ENCODE measurements around the gene NLRP1. TPM values are rescaled to one million over a fixed set of nuclear protein-coding genes. Genes with fewer than 3 reads are reported as not detected.

Gene NLRP1
- total RNA-seq, 4 donors from 2014 or later = 3.6 to 7.7 (median 6.9) TPM

DNA sequence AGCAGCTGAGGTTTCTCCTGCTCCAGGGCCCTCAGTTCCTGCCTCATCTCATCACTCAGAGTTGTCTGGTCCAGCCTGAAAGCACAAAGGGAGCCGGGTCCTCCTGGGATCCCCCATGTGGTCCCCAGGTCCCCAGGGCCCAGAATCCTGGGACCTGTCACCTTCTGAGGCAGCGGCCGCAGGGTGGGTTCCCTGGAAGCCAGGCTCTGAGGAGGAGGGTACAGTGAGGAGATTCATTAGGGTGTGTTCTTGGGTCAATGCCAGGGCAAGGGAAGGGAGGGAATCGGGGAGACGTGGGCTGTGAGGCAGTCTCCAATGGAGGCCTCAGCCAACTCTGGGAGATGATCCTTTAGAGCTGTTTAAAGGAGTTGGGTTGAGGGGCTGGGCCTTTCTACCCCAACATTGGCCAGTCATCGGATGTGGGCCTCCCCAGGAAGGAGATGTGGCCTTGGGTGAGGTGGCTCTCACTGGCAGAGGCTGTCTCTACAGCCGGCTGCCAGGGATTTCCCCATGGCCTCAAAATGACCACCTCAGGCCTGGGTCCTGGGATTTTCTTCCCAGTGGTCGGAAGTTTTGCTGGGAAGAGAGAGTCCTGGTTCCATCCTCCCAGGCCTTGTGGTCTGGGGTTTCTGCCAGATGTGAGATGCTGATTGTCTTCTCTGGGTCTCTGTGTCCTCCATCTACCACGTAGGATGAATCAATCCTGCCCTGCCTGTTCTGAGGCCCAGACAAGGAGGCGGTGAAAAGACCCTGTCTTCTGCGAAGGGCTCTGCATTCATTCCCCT is 47.3 kb downstream of the NLRP1 start:
- no peaks in the 10 kb centered on the region for H3K36me3 ChIP-seq
- no peak for TF ChIP-seq POLR2A (IDR thresholded peaks at IDR 0.05)
- TF ChIP-seq CTCF (IDR thresholded peaks at IDR 0.05 in 4 of 5, conservative IDR thresholded peaks at IDR 0.05 in 1 of 5) = no peak
- no peak overlapping the region for H3K4me3 ChIP-seq
- no peaks in the 10 kb centered on the region for H3K27me3 ChIP-seq
- intact Hi-C loops (cut with DNase I; ENCODE audit: low total_unique reads) (no loop called here), in situ Hi-C loops (cut with MboI; ENCODE audit: low sequenced_read_pairs in 4 of 4) (no loop called here)
- H3K27ac ChIP-seq = no peak overlapping the region
- H3K9me3 ChIP-seq = no peaks in the 10 kb centered on the region
- no peaks in the 10 kb centered on the region for H3K4me1 ChIP-seq
- DNase-seq (no peak), ATAC-seq (no peak)

GRCh38 chr17:5535436-5535835 is 48.9 kb downstream of the NLRP1 start:
- intact Hi-C loops (cut with DNase I; ENCODE audit: low total_unique reads) = no loop called here
- H3K36me3 ChIP-seq = no peaks in the 10 kb centered on the region
- no peaks in the 10 kb centered on the region for H3K4me1 ChIP-seq

DNA sequence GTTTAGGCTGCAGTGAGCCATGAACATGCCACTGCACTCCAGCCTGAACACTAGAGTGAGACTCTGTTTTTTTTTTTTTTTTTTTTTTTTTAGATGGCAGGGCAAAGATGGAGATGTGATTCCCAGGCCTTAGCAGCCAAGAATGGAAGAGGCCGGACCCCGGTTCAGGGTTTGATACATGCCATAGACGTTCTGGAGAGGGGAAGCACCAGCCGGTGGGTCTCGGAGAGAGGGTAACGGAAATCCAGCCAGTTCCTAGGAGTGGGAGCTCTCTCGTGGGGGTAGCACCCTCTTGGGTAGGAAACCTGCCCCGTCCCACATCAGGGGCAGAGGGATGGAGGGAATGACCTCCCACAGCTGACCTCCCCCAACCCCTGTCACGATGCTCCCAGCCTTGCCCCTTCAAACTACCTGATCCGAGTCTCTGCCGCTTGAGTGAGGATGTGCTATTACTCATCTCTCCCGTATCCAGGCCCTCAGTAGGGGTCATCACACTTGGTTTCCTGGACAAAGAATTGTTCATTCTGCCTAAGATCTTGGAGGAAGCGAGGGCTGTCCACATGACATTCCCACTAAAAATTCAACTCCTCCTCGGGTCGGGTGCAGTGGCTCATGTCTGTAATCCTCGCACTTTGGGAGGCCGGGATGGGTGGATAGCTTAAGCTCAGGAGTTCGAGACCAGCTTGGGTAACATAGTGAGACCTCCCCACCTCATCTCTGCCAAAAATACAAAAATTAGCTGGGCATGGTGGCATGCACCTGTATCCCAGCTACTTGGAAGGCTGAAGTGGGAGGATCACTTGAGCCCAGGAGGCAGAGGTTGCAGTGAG is 50.6 kb downstream of the NLRP1 start:
- Histone ChIP-seq H3K9me3 (no peaks in the 10 kb centered on the region), H3K36me3 (no peaks in the 10 kb centered on the region), H3K4me1 (no peaks in the 10 kb centered on the region), H3K27ac (no peak overlapping the region), H3K4me3 (no peak overlapping the region), H3K27me3 (no peaks in the 10 kb centered on the region)
- TF ChIP-seq POLR2A (IDR thresholded peaks at IDR 0.05) = no peak
- TF ChIP-seq CTCF (IDR thresholded peaks at IDR 0.05 in 4 of 5, conservative IDR thresholded peaks at IDR 0.05 in 1 of 5) = no peak
- DNase-seq = no peak
- ATAC-seq = no peak
- in situ Hi-C loops (cut with MboI; ENCODE audit: low sequenced_read_pairs in 4 of 4) = no loop called here
- intact Hi-C loops (cut with DNase I; ENCODE audit: low total_unique reads) = no loop called here

More at GRCh38 chr17:5535436-5535835, 48.9 kb downstream of the NLRP1 start:
- ATAC-seq (no peak), DNase-seq (no peak)
- in situ Hi-C loops (cut with MboI; ENCODE audit: low sequenced_read_pairs in 4 of 4) = no loop called here
- H3K4me3 ChIP-seq = no peak overlapping the region
- no peaks in the 10 kb centered on the region for H3K27me3 ChIP-seq
- TF ChIP-seq POLR2A (IDR thresholded peaks at IDR 0.05) (no peak), CTCF (IDR thresholded peaks at IDR 0.05 in 4 of 5, conservative IDR thresholded peaks at IDR 0.05 in 1 of 5) (no peak)
- no peaks in the 10 kb centered on the region for H3K9me3 ChIP-seq
- H3K27ac ChIP-seq = no peak overlapping the region

DNA sequence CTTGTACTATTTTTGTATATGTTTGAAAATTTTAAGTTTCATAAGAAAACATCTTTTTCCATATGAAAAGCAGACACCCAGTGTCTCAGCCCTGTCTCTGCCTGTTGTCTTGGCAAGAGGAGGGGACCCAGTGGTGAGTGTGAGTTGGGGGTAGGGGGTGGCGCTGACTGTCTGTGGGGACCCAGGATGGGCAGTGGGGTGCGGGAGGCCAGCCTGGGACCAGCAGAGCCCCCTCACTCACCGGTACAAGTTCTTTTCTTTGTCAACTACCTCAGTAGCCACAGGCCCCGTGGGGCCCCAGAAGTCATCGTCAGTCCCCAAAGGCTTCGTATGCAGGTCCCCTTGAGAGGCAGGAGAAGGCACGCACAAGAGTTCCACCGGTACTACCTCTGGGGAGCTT is 51.7 kb downstream of the NLRP1 start:
- no peak overlapping the region for H3K4me3 ChIP-seq
- ATAC-seq (no peak), DNase-seq (no peak)
- peaks cover 2 to 3% of the 10 kb centered on the region in 2 donors for H3K4me1 ChIP-seq
- no peak overlapping the region for H3K27ac ChIP-seq
- in situ Hi-C loops (cut with MboI; ENCODE audit: low sequenced_read_pairs in 4 of 4) = no loop called here
- H3K36me3 ChIP-seq = no peaks in the 10 kb centered on the region
- no peaks in the 10 kb centered on the region for H3K27me3 ChIP-seq
- intact Hi-C loops (cut with DNase I; ENCODE audit: low total_unique reads) = no loop called here
- H3K9me3 ChIP-seq = no peaks in the 10 kb centered on the region
- no peak for TF ChIP-seq POLR2A (IDR thresholded peaks at IDR 0.05)
- no peak for TF ChIP-seq CTCF (IDR thresholded peaks at IDR 0.05 in 4 of 5, conservative IDR thresholded peaks at IDR 0.05 in 1 of 5)
